Measurements from ENCODE around the gene ARPC3. TPM values are rescaled to one million over a fixed set of nuclear protein-coding genes. Genes with fewer than 3 reads are reported as not detected.
A peak's percentile ranks its signal among the peaks of the same experiment; 100 is the strongest.

Gene ARPC3
- total and polyA plus RNA-seq, 9 of the 15 experiments (the other 6 are each of a cell fraction or from before 2014, with no cell fraction given) = 74.2 to 575 (median 345) TPM

DNA sequence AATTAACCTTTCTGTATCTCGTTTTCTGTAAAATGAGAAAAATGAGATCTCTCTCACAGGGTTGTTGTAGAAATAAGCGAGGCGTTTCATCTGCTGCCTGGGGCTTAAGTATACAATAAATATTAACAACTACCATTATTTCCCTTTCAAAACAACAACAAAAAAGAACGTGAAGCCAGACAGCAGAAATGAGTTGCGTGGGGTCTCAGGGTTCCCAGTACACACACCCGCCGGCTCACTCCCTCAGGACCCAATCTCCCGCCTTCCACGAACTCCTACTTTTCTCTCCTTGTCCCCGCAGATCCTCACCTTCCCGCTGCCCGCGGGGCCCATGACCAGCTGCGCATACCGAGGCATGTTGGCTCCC, 17.7 kb upstream of the ARPC3 start (continued):
- TF ChIP-seq, protein P1, sequence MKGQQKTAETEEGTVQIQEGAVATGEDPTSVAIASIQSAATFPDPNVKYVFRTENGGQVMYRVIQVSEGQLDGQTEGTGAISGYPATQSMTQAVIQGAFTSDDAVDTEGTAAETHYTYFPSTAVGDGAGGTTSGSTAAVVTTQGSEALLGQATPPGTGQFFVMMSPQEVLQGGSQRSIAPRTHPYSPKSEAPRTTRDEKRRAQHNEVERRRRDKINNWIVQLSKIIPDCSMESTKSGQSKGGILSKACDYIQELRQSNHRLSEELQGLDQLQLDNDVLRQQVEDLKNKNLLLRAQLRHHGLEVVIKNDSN (CRISPR knock-in tag; IDR thresholded peaks at IDR 0.05) = no peak
- TF ChIP-seq ARID1B (IDR thresholded peaks at IDR 0.05) (no peak), MEF2D (tag; conservative IDR thresholded peaks at IDR 0.05; ENCODE audit: low read depth) (no peak), COPS2 (conservative IDR thresholded peaks at IDR 0.05) (no peak), PHF8 (IDR thresholded peaks at IDR 0.05; ENCODE audit: borderline replicate concordance, low read length) (peak; percentile 71; the same call in 1 of the 2 replicates), KAT8 (IDR thresholded peaks at IDR 0.05; ENCODE audit: low read depth) (no peak), RFX5 (IDR thresholded peaks at IDR 0.05; ENCODE audit: low read depth, low read length) (no peak), MLLT1 (IDR thresholded peaks at IDR 0.05) (peak in 1 of 2 experiments; percentile 29; a peak in 1 of 4 replicates), ZNF431 (CRISPR knock-in tag; IDR thresholded peaks at IDR 0.05) (no peak), FOSL1 (tag; conservative IDR thresholded peaks at IDR 0.05) (no peak), HMBOX1 (IDR thresholded peaks at IDR 0.05) (no peak), ZBTB12 (CRISPR knock-in tag; IDR thresholded peaks at IDR 0.05) (no peak), MTA2 (IDR thresholded peaks at IDR 0.05; ENCODE audit: low read depth) (no peak), THRAP3 (IDR thresholded peaks at IDR 0.05; ENCODE audit: borderline replicate concordance) (no peak), ZNF449 (CRISPR knock-in tag; IDR thresholded peaks at IDR 0.05) (no peak)
- TF ChIP-seq, protein P2, sequence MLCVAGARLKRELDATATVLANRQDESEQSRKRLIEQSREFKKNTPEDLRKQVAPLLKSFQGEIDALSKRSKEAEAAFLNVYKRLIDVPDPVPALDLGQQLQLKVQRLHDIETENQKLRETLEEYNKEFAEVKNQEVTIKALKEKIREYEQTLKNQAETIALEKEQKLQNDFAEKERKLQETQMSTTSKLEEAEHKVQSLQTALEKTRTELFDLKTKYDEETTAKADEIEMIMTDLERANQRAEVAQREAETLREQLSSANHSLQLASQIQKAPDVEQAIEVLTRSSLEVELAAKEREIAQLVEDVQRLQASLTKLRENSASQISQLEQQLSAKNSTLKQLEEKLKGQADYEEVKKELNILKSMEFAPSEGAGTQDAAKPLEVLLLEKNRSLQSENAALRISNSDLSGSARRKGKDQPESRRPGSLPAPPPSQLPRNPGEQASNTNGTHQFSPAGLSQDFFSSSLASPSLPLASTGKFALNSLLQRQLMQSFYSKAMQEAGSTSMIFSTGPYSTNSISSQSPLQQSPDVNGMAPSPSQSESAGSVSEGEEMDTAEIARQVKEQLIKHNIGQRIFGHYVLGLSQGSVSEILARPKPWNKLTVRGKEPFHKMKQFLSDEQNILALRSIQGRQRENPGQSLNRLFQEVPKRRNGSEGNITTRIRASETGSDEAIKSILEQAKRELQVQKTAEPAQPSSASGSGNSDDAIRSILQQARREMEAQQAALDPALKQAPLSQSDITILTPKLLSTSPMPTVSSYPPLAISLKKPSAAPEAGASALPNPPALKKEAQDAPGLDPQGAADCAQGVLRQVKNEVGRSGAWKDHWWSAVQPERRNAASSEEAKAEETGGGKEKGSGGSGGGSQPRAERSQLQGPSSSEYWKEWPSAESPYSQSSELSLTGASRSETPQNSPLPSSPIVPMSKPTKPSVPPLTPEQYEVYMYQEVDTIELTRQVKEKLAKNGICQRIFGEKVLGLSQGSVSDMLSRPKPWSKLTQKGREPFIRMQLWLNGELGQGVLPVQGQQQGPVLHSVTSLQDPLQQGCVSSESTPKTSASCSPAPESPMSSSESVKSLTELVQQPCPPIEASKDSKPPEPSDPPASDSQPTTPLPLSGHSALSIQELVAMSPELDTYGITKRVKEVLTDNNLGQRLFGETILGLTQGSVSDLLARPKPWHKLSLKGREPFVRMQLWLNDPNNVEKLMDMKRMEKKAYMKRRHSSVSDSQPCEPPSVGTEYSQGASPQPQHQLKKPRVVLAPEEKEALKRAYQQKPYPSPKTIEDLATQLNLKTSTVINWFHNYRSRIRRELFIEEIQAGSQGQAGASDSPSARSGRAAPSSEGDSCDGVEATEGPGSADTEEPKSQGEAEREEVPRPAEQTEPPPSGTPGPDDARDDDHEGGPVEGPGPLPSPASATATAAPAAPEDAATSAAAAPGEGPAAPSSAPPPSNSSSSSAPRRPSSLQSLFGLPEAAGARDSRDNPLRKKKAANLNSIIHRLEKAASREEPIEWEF (CRISPR knock-in tag; IDR thresholded peaks at IDR 0.05) = no peak
